Tibial artery (tissue), 4 donors: ENCODE data around the gene SULF2.

Experiments used
- DNase-seq, 2 donors: peaks; one replicate each; pipeline ENCODE4 v3.0.0-alpha.2; 2019
- H3K27ac ChIP-seq, 2 donors: fragments of 200-600 bp; sonication (generic) in 1 of 2; 1 replicate in 1 of 2; 2 replicates in 1 of 2; pipeline ENCODE4 v1.5.1; 2018 to 2019; ENCODE audit warnings: mild to moderate bottlenecking in 1 of 2
- H3K27me3 ChIP-seq, 2 donors: fragments of 200-600 bp; sonication (generic) in 1 of 2; one replicate each; pipeline versions ENCODE4 v1.5.1 to v1.6.0; 2016 to 2019
- H3K36me3 ChIP-seq, 3 donors: fragments of 200-600 bp; sonication (generic) in 2 of 3; one replicate each; pipeline ENCODE4 v1.5.1; 2016 to 2019; ENCODE audit warnings: mild to moderate bottlenecking in 2 of 3
- H3K4me1 ChIP-seq, 4 donors: fragments of 200-600 bp; sonication (generic) in 2 of 4; 1 replicate in 3 of 4; 2 replicates in 1 of 4; pipeline ENCODE4 v1.5.1; 2016 to 2019
- H3K4me3 ChIP-seq, 2 donors: fragments of 200-600 bp; sonication (generic) in 1 of 2; 1 replicate in 1 of 2; 2 replicates in 1 of 2; pipeline ENCODE4 v1.5.1; 2018 to 2019; ENCODE audit warnings: mild to moderate bottlenecking in 2 of 2
- H3K9me3 ChIP-seq, 3 donors: fragments of 200-600 bp; sonication (generic) in 1 of 3; one replicate each; pipeline ENCODE4 v1.5.1; 2016 to 2019
- CTCF ChIP-seq, 2 experiments: fragments of 200-600 bp in 1 of 2; fragments of 450-650 bp in 1 of 2; IDR thresholded peaks; one replicate each; pipeline ENCODE4 v1.5.1; 2017 to 2019; ENCODE audit warnings: antibody characterized with exemption in 2 of 2, mild to moderate bottlenecking in 1 of 2, moderate library complexity in 1 of 2
- intact Hi-C: fragments of 100-400 bp; cut with DNase I; formaldehyde crosslinking; loops from one replicate; pipeline ENCODE4 v1.15.0; 2023; ENCODE audit warnings: low total_unique reads

The SULF2 gene

GRCh38 chr20:47818996-47819609, 33.8 kb upstream of the SULF2 start:
- H3K9me3 ChIP-seq, result peaks cover 0 to under 1% (median 0%) of the 10 kb centered on the region in 3 donors
- intact Hi-C loops, result no loop called here
- H3K27ac ChIP-seq, result no peak overlapping the region
- peaks cover 0 to 58% of the 10 kb centered on the region in 2 donors for H3K27me3 ChIP-seq
- peak in 1 of 2 donors; percentile 45 for DNase-seq
- no peaks in the 10 kb centered on the region for H3K36me3 ChIP-seq
- H3K4me1 ChIP-seq, result no peaks in the 10 kb centered on the region
- H3K4me3 ChIP-seq, result no peak overlapping the region
- TF ChIP-seq CTCF (IDR thresholded peaks at IDR 0.05), result no peak

- Histone ChIP-seq H3K27me3 (peaks cover 0 to 58% of the 10 kb centered on the region in 2 donors), H3K4me1 (no peaks in the 10 kb centered on the region), H3K36me3 (no peaks in the 10 kb centered on the region), H3K9me3 (peaks cover 0 to 7% (median 0%) of the 10 kb centered on the region in 3 donors), H3K27ac (no peak overlapping the region), H3K4me3 (no peak overlapping the region)
- peak in 1 of 2 donors; percentile 44 for DNase-seq
- no peak for TF ChIP-seq CTCF (IDR thresholded peaks at IDR 0.05)
- intact Hi-C loops, result no loop called here
These were observed 33.2 kb upstream of the SULF2 start for GRCh38 chr20:47818466-47818865.

- Histone ChIP-seq H3K27ac (no peak overlapping the region), H3K4me3 (no peak overlapping the region), H3K27me3 (peaks cover 0 to 58% of the 10 kb centered on the region in 2 donors), H3K4me1 (no peaks in the 10 kb centered on the region), H3K36me3 (no peaks in the 10 kb centered on the region), H3K9me3 (peaks cover 0 to 7% (median 0%) of the 10 kb centered on the region in 3 donors)
- no peak for TF ChIP-seq CTCF (IDR thresholded peaks at IDR 0.05)
- DNase-seq, result no peak
- intact Hi-C loops, result no loop called here
These were observed 32.7 kb upstream of the SULF2 start for GRCh38 chr20:47818016-47818415.

GRCh38 chr20:47817573-47817972, 32.3 kb upstream of the SULF2 start:
- DNase-seq, result peak in 1 of 2 donors; percentile 9
- intact Hi-C loops, result no loop called here
- H3K9me3 ChIP-seq, result peaks cover 0 to 7% (median 0%) of the 10 kb centered on the region in 3 donors
- no peak overlapping the region for H3K4me3 ChIP-seq
- H3K27ac ChIP-seq, result no peak overlapping the region
- H3K36me3 ChIP-seq, result no peaks in the 10 kb centered on the region
- no peak for TF ChIP-seq CTCF (IDR thresholded peaks at IDR 0.05)
- H3K27me3 ChIP-seq, result peaks cover 0 to 58% of the 10 kb centered on the region in 2 donors
- H3K4me1 ChIP-seq, result no peaks in the 10 kb centered on the region

GRCh38 chr20:47816487-47817451, 31.5 kb upstream of the SULF2 start:
- H3K4me3 ChIP-seq, result no peak overlapping the region
- H3K36me3 ChIP-seq, result no peaks in the 10 kb centered on the region
- H3K9me3 ChIP-seq, result peaks cover 0 to 7% (median 0%) of the 10 kb centered on the region in 3 donors
- H3K27ac ChIP-seq, result no peak overlapping the region
- no peaks in the 10 kb centered on the region for H3K4me1 ChIP-seq
- peak in 1 of 2 donors; percentile 39 for DNase-seq
- H3K27me3 ChIP-seq, result peaks cover 0 to 61% of the 10 kb centered on the region in 2 donors
- intact Hi-C loops, result no loop called here
- TF ChIP-seq CTCF (IDR thresholded peaks at IDR 0.05), result no peak
